Fibroblast of the aortic adventitia (primary cell): ENCODE data around the gene CIC. TPM values are rescaled to one million over a fixed set of nuclear protein-coding genes. Genes with fewer than 3 reads are reported as not detected.

Experiments used
- DNase-seq: peaks from one replicate; pipeline ENCODE4 v3.0.0-alpha.2; 2010; ENCODE audit warnings: low read depth
- H3K4me3 ChIP-seq: 2 replicates; pipeline ENCODE4 v1.5.1; 2011; ENCODE audit warnings: low read depth, mild to moderate bottlenecking, control low read depth, low read length, moderate library complexity
- total RNA-seq: library from RNA; depleted of rRNA; stranded (reverse); fragments of >200 nt; gene quantifications from 2 replicates; pipeline ENCODE4 v1.2.3, GENCODE V29; 2012; ENCODE audit warnings: low replicate concordance
- TF ChIP-seq, protein P1 (sequence below): IDR thresholded peaks from 2 replicates; pipeline ENCODE4 v1.5.1; 2011; ENCODE audit warnings: mild to moderate bottlenecking, low read length, control low read depth, inconsistent platforms; ENCODE audit not compliant: insufficient read depth

CIC gene
- total RNA-seq, 1 donor, result 35.3 TPM

DNA sequence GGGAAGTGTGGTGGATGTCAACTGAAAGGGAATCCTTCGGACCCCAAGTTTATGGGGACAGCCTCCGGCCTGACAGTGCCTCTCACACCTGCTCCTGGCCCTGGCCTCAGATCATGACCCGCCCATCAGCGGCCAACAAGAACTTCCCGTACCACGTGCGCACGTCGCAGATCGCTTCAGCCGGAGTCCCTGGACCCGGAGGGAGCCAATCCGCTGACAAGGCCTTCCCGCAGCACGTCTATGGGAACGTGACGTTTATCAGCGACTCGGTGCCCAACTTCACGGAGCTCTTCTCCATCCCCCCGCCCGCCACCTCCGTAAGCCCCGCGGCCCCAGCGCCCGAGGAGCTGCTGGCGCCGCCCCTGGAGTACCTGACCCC is 54.4 kb downstream of the CIC start:
- no peak overlapping the region for H3K4me3 ChIP-seq
- TF ChIP-seq, protein P1, sequence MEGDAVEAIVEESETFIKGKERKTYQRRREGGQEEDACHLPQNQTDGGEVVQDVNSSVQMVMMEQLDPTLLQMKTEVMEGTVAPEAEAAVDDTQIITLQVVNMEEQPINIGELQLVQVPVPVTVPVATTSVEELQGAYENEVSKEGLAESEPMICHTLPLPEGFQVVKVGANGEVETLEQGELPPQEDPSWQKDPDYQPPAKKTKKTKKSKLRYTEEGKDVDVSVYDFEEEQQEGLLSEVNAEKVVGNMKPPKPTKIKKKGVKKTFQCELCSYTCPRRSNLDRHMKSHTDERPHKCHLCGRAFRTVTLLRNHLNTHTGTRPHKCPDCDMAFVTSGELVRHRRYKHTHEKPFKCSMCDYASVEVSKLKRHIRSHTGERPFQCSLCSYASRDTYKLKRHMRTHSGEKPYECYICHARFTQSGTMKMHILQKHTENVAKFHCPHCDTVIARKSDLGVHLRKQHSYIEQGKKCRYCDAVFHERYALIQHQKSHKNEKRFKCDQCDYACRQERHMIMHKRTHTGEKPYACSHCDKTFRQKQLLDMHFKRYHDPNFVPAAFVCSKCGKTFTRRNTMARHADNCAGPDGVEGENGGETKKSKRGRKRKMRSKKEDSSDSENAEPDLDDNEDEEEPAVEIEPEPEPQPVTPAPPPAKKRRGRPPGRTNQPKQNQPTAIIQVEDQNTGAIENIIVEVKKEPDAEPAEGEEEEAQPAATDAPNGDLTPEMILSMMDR, result no peak
- no peak for DNase-seq

DNA sequence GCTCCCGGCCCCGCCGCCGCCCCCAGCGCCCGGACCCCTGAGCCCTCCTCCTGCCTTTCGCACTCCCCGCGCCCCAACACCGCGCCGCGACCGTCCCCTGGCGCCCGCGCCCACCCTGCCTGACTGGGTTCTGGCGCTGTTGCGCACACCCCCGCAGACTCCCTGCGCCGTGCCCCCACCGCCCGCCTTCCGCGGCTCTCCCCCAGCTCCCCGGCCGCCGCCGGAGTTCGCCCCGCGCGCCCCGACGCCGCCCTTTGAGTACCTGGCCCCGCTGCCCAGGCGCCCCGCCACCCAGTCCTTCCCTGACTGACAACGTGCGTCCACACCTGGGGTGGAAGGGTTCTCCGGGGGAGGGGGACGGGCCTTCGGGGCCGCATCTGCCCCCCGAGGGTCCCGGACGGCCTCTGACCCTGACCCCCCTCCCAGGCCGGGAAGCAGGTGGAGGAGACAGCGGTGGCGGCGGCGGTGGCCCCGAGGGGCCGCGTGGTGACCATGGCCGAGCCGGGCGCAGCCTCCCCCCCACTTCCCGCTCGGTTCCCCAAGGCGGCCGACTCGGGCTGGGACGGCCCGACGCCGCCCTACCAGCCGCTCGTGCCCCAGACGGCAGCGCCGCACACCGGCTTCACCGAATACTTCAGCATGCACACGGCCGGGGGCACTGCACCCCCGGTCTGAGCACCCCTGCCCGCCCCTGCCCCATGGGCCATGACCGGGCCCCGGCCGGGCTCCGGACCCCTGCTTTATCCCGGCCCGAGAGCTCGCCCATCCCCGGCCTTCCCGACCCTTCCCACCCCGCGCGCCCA is 55.0 kb downstream of the CIC start:
- H3K4me3 ChIP-seq, result no peak overlapping the region
- no peak for DNase-seq
- TF ChIP-seq, protein P1, result no peak

DNA sequence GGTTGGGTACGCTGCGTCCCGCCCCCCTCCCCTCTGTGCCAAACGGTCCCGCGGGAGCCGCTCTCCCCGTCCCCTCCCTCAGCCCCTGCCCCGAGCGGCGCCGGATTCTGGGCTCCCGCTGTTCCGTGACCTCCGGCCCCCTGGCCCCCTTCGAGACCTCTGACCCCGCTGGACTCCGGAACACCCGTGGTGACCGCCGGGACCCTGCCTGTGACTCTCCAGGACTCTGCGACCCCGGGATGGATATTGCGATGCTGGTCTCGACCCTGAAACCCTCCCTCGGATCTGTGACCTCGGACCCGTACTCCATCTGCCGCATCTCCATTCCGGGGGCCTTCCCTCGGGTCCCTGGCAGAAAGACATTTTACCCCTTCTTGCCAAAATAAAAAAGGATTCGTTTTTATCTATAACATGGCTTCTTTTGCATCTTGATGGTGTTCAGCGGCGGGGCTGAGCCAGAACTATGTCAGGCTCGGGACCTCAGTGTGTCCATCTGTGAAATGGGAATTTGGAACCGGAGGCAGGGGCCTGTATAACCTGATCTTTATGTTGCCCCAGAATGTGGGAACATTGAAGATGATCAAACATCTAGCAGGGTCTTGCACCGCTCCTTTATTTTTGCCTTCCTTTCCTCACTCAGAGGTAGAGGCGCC is 55.7 kb downstream of the CIC start:
- DNase-seq, result no peak
- TF ChIP-seq, protein P1, result no peak
- no peak overlapping the region for H3K4me3 ChIP-seq

DNA sequence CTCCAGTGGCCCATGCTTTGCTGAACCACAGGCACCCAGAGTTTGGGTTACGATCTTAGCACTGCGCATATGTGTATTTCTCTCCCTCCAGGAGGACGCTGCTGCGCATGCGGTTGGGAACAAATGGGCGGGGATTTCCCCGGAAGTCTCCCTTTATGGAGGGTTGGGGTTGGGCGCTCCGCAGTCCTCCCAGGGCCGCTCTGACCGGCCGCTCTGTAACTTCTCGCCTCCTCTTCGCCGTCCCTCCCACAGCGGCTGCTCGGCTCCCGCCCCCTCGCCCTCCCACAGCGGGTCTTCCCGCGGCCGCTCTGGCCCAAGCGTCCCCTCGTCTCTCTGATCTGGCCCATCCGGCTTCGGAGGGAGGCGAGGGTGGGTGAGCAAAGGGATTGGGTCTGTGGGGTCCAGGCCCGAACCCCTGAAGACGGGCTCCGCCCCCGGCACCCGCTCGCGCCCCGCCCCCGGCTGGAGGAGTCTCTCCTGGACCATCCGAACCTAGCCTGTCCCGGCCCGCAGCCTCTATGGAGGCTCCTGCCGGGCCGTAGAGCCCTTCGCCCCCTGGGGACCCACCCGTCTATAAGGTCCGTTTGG is 56.4 kb downstream of the CIC start, which contains the start of gene MEGF8:
Gene MEGF8, plus strand, starts transcription at position 328 of the 588 bp plus-strand sequence. CDS start 609 bp downstream, outside the sequence.
- H3K4me3 ChIP-seq, result peak within 1 kb of the TSS; percentile 86
- peak; percentile 99 for DNase-seq
- TF ChIP-seq, protein P1, result peak; percentile 87

DNA sequence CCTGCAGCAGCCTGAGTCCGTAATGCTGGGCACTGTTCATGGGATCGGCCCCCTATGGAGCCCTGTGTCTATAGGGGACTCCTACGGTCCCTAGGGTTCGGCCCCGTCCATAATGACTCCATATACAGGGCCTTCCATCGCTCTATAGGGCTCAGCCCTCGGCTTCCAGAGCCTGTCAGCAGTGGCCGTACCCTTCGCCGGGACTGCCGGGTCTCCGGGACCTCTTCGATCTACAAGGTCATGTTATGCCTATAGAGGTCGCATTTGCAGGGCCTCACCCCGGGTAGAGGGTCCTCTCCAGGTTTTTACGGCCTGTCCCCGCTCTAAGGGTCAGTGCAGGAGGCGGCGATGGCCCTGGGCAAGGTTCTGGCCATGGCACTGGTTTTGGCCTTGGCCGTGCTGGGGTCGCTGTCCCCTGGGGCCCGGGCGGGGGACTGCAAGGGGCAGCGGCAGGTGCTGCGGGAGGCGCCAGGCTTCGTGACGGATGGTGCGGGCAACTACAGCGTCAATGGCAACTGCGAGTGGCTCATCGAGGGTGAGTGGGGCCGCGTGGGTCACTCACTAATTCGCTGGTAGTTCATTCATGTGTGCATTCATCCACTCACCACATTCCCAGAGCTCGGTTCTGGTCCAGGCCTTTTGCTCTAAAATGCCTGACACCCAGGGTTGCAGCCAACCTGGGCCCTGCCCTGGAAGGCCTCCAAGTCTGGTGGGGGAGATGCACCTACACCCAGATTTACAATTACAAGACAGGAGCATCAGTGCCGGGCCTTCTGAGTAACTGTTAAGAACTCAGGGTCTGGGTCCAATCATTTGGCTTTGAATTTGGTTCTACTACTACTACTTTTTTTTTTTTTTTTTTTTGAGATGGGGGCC is 57.1 kb downstream of the CIC start:
- TF ChIP-seq, protein P1, result no peak
- H3K4me3 ChIP-seq, result peak overlapping the region; percentile 86
- DNase-seq, result no peak

DNA sequence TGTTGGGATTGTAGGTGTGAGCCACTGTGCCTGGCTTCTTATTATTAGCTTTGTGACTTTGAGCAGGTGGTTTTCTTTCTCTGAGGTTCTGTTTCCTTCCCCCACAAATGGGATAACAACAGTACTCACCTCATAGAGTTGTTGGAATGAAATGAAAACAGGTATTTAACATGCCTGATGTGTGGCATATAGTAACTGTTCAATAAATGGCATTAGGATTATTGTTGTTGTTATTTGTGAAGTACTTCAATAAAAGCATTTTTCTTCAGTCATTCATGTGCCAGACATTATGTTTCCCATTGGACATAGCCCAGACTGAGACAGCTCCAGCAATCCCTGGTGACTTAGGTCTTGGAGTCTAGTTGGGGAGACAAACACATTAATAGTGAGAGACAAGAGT is 57.9 kb downstream of the CIC start:
- H3K4me3 ChIP-seq, result peak overlapping the region; percentile 32
- no peak for DNase-seq
- TF ChIP-seq, protein P1, result no peak
